Subcutaneous adipose tissue (tissue), 4 donors: ENCODE data around the gene RAB19. TPM values are rescaled to one million over a fixed set of nuclear protein-coding genes. Genes with fewer than 3 reads are reported as not detected.

Source experiments
- CTCF ChIP-seq: fragments of 450-650 bp; IDR thresholded peaks from one replicate; pipeline ENCODE4 v1.5.1; 2016; ENCODE audit warnings: low read depth, mild to moderate bottlenecking, control low read depth, antibody characterized with exemption, moderate library complexity
- total RNA-seq, 4 donors: library from RNA; depleted of rRNA; stranded (reverse); fragments of >200 nt; gene quantifications; one replicate each; pipeline ENCODE4 v1.1.0, GENCODE V29; 2016

RAB19 gene
- total RNA-seq, 4 donors from 2014 or later, result not detected

- no peak for TF ChIP-seq CTCF
These were observed 28.5 kb upstream of the RAB19 start for GRCh38 chr7:140375323-140375722.

GRCh38 chr7:140375892-140376730, 27.7 kb upstream of the RAB19 start:
- no peak for TF ChIP-seq CTCF

- TF ChIP-seq CTCF, result no peak
These were observed 19.7 kb upstream of the RAB19 start for GRCh38 chr7:140383954-140384713.

GRCh38 chr7:140384894-140385545, 18.8 kb upstream of the RAB19 start:
- no peak for TF ChIP-seq CTCF

GRCh38 chr7:140389445-140389844, 14.4 kb upstream of the RAB19 start:
- no peak for TF ChIP-seq CTCF

- TF ChIP-seq CTCF, result no peak
These were observed 13.8 kb upstream of the RAB19 start for GRCh38 chr7:140390034-140390433.
